Endothelial cell of umbilical vein (primary cell): ENCODE measurements around the gene FGD3. TPM values are rescaled to one million over a fixed set of nuclear protein-coding genes. Genes with fewer than 3 reads are reported as not detected.

Source experiments
- BruUV-seq: library from RNA; stranded (reverse); fragments of 400-500 nt; replicated peaks from 2 replicates; lab custom pipeline; 2021; lab: Mats Ljungman, UMichigan
- CTCF ChIA-PET: fragments of 300-600, 350-600 bp; sonication (Branson Sonifier 250); formaldehyde crosslinking; loops from one replicate; lab custom pipeline; 2021; ENCODE audit warnings: antibody characterized with exemption, inconsistent platforms; lab: Charles Lee
- POLR2A ChIA-PET: fragments of 300-600, 350-600 bp; sonication (Branson Sonifier 250); formaldehyde crosslinking; loops from one replicate; lab custom pipeline; 2021; ENCODE audit warnings: antibody characterized with exemption, inconsistent platforms; lab: Charles Lee
- DNase-seq: peaks from one replicate; pipeline ENCODE4 v3.0.0-alpha.2; 2011; ENCODE audit warnings: low read depth, low spot score
- FAIRE-seq: peaks from 2 replicates; lab custom pipeline; 2011; peaks lifted over from hg19 to GRCh38; lab: Jason Lieb, UNC
- H2AFZ ChIP-seq: 2 replicates; pipeline ENCODE4 v1.6.0; 2012; ENCODE audit warnings: low read depth, low read length, control low read depth, inconsistent platforms
- H3K27ac ChIP-seq: 2 replicates; pipeline ENCODE4 v1.5.1; 2011; ENCODE audit warnings: low read depth, mild to moderate bottlenecking, control low read depth, low read length, moderate library complexity; ENCODE audit not compliant: insufficient read depth
- H3K27me3 ChIP-seq, 2 experiments: 2 replicates each; pipeline versions ENCODE4 v1.6.0 to v1.6.1; 2011; ENCODE audit warnings: low read length in 2 of 2, mixed read lengths in 1 of 2; ENCODE audit not compliant: control insufficient read depth in 2 of 2, insufficient read depth in 2 of 2
- H3K36me3 ChIP-seq, 2 experiments: 2 replicates in 1 of 2; 3 replicates in 1 of 2; pipeline ENCODE4 v1.5.1; 2011; ENCODE audit warnings: low read length in 2 of 2, mild to moderate bottlenecking in 1 of 2, moderate library complexity in 1 of 2; ENCODE audit not compliant: control insufficient read depth in 2 of 2, insufficient read depth in 2 of 2; ENCODE audit errors: extremely low read depth in 1 of 2
- H3K4me1 ChIP-seq: 3 replicates; pipeline ENCODE4 v1.5.1; 2011; ENCODE audit warnings: mild to moderate bottlenecking, low read length; ENCODE audit not compliant: control insufficient read depth, insufficient read depth; ENCODE audit errors: extremely low read depth
- H3K4me2 ChIP-seq: 2 replicates; pipeline ENCODE4 v1.6.1; 2011; ENCODE audit warnings: low read length, control low read depth, mixed read lengths; ENCODE audit not compliant: insufficient read depth
- H3K4me3 ChIP-seq, 3 experiments: fragments of 200-600 bp in 1 of 3; sonication (generic), shearing (Covaris generic) in 1 of 3; replicated peaks in 1 of 3; 2 replicates each; pipeline ENCODE4 v1.5.1; 2011 to 2016; ENCODE audit warnings: control low read depth in 3 of 3, low read length in 3 of 3, mild to moderate bottlenecking in 2 of 3, inconsistent platforms in 1 of 3, low read depth in 1 of 3, moderate library complexity in 1 of 3; ENCODE audit not compliant: insufficient read depth in 1 of 3
- H3K79me2 ChIP-seq: 2 replicates; pipeline ENCODE4 v1.6.0; 2012; ENCODE audit warnings: low read length, inconsistent platforms; ENCODE audit not compliant: control insufficient read depth, insufficient read depth
- H3K9ac ChIP-seq: replicated peaks from 2 replicates; pipeline ENCODE3; 2011; ENCODE audit warnings: low read length, control low read depth; ENCODE audit not compliant: insufficient read depth; ENCODE audit errors: extremely low read depth
- H3K9me1 ChIP-seq: replicated peaks from 3 replicates; pipeline ENCODE4 v1.6.0; 2011; ENCODE audit warnings: mild to moderate bottlenecking, low read length; ENCODE audit not compliant: control insufficient read depth, insufficient read depth; ENCODE audit errors: extremely low read depth
- H3K9me3 ChIP-seq: replicated peaks from 2 replicates; pipeline ENCODE4 v1.5.1; 2012; ENCODE audit warnings: low read length, inconsistent platforms; ENCODE audit not compliant: control insufficient read depth, insufficient read depth
- H4K20me1 ChIP-seq: replicated peaks from 2 replicates; pipeline ENCODE3; 2011; ENCODE audit warnings: mild to moderate bottlenecking, low read length; ENCODE audit not compliant: control insufficient read depth, insufficient read depth; ENCODE audit errors: extremely low read depth
- CTCF ChIP-seq, 2 donors: IDR thresholded peaks; 1 replicate in 1 of 2; 2 replicates in 1 of 2; pipeline ENCODE4 v1.5.1; 2011; ENCODE audit warnings: low read length in 2 of 2, mild to moderate bottlenecking in 2 of 2, moderate library complexity in 2 of 2, control low read depth in 1 of 2, inconsistent platforms in 1 of 2, low read depth in 1 of 2; ENCODE audit not compliant: insufficient read depth in 1 of 2; ENCODE audit errors: extremely low read depth in 1 of 2
- EZH2 ChIP-seq: IDR thresholded peaks from 2 replicates; pipeline ENCODE4 v1.6.1; 2012; ENCODE audit warnings: borderline replicate concordance, low read depth, mild to moderate bottlenecking, moderate library complexity, low read length, inconsistent platforms; ENCODE audit not compliant: severe bottlenecking
- FOS ChIP-seq: IDR thresholded peaks from 2 replicates; pipeline ENCODE4 v1.6.1; 2011; ENCODE audit warnings: mild to moderate bottlenecking, low read length, moderate library complexity, borderline replicate concordance; ENCODE audit not compliant: insufficient read depth
- JUN ChIP-seq: IDR thresholded peaks from 2 replicates; pipeline ENCODE4 v1.6.1; 2011; ENCODE audit warnings: borderline replicate concordance, low read depth; ENCODE audit not compliant: insufficient read length, insufficient read depth
- MYC ChIP-seq: IDR thresholded peaks from one replicate; pipeline ENCODE4 v1.6.1; 2011; ENCODE audit warnings: mild to moderate bottlenecking, low read depth, low read length
- POLR2AphosphoS5 ChIP-seq: IDR thresholded peaks from 2 replicates; pipeline ENCODE4 v1.6.1; 2012; ENCODE audit warnings: low read depth, mild to moderate bottlenecking, control low read depth, low read length, moderate library complexity; ENCODE audit not compliant: insufficient read depth
- dilution Hi-C: fragments of 300-500 bp; cut with MboI; formaldehyde crosslinking; loops from one replicate; pipeline ENCODE4 v1.15.0; 2019; ENCODE audit warnings: low sequenced_read_pairs; ENCODE audit not compliant: extremely low pct_ligation_motif_present
- intact Hi-C: fragments of 100-400 bp; cut with micrococcal nuclease; formaldehyde crosslinking; loops from one replicate; pipeline ENCODE4 v1.10.0; 2022
- polyA plus RNA-seq, 4 experiments: library from polyadenylated mRNA; depleted of rRNA in 3 of 4; stranded (reverse) in 3 of 4; unstranded in 1 of 4; fragments of >200 nt; gene quantifications; 2 replicates each; pipeline versions ENCODE4 v1.2.1 to v1.2.3, GENCODE V29; 2011 to 2012; ENCODE audit warnings: missing spikeins in 1 of 4
- total RNA-seq: library from RNA; stranded (reverse); gene quantifications from 2 replicates; pipeline ENCODE4 v1.2.3, GENCODE V29; 2021

FGD3 gene
- total and polyA plus RNA-seq, 2 donors (not counting 3 experiments of a cell fraction or from before 2014, with no cell fraction given) = not detected

GRCh38 chr9:92986176-92987119 is 39.1 kb downstream of the FGD3 start:
- Histone ChIP-seq H2AFZ (no peak overlapping the region), H3K9me3 (peaks cover 2% of the 10 kb centered on the region), H3K36me3 (no peaks in the 10 kb centered on the region), H3K27me3 (no peaks in the 10 kb centered on the region), H3K4me2 (no peak overlapping the region), H3K79me2 (no peaks in the 10 kb centered on the region), H3K4me3 (no peak overlapping the region), H4K20me1 (no peaks in the 10 kb centered on the region), H3K27ac (no peak overlapping the region), H3K4me1 (no peaks in the 10 kb centered on the region), H3K9me1 (no peaks in the 10 kb centered on the region), H3K9ac (no peak overlapping the region)
- POLR2A ChIA-PET = no interaction called here
- no TSS peak for BruUV-seq
- TF ChIP-seq CTCF (IDR thresholded peaks at IDR 0.05; ENCODE audit: extremely low read depth in 1 of 2, insufficient read depth in 1 of 2, low read depth in 1 of 2, low read length in 2 of 2) (peak; percentile 27 to 36), EZH2 (no peak)
- DNase-seq (no peak), FAIRE-seq (no peak)
- intact Hi-C loops = no loop called here
- CTCF ChIA-PET = interaction anchor here (1.1 kb wide), 1 partner anchor 13 kb away, joined by 4 read pairs; no protein-coding TSS in a partner anchor
- dilution Hi-C loops = no loop called here

- no peaks in the 10 kb centered on the region for H3K79me2 ChIP-seq
- H3K4me1 ChIP-seq = no peaks in the 10 kb centered on the region
- H3K27ac ChIP-seq = no peak overlapping the region
- H3K4me2 ChIP-seq = no peak overlapping the region
- DNase-seq (no peak), FAIRE-seq (no peak)
- POLR2A ChIA-PET = no interaction called here
- H4K20me1 ChIP-seq = no peaks in the 10 kb centered on the region
- no peaks in the 10 kb centered on the region for H3K36me3 ChIP-seq
- intact Hi-C loops = no loop called here
- TF ChIP-seq MYC = no peak
- no peak for TF ChIP-seq CTCF (IDR thresholded peaks at IDR 0.05; ENCODE audit: extremely low read depth in 1 of 2, insufficient read depth in 1 of 2, low read depth in 1 of 2, low read length in 2 of 2)
- TF ChIP-seq POLR2AphosphoS5 = no peak
- TF ChIP-seq FOS = no peak
- no peak for TF ChIP-seq EZH2
- no peak for TF ChIP-seq JUN
- no peaks in the 10 kb centered on the region for H3K27me3 ChIP-seq
- CTCF ChIA-PET = interaction anchor here (1.4 kb wide), 1 partner anchor 15 kb away, joined by 4 read pairs; no protein-coding TSS in a partner anchor
- H3K9me3 ChIP-seq = peaks cover 2% of the 10 kb centered on the region
- H3K9ac ChIP-seq = no peak overlapping the region
- no peak overlapping the region for H3K4me3 ChIP-seq
- H2AFZ ChIP-seq = no peak overlapping the region
- dilution Hi-C loops = no loop called here
- H3K9me1 ChIP-seq = no peaks in the 10 kb centered on the region
- no TSS peak for BruUV-seq
These were observed 41.0 kb downstream of the FGD3 start for GRCh38 chr9:92988215-92988768.
